Right kidney (tissue), 9 donors: ENCODE data around the gene C21orf58.
"Not testable (repeated sequence)": the region's sequence is repeated elsewhere in the genome, so short reads cannot be mapped to it uniquely, and the experiment has no call there.

ENCODE experiments used
- DNase-seq: peaks from one replicate; pipeline ENCODE4 v3.0.0-alpha.2; 2016
- long read RNA-seq, 8 donors: transcript quantifications; one replicate each; lab custom pipeline, GENCODE V29; 2026

Gene C21orf58
- long read RNA-seq, donor 1, partial matches to known transcripts = 10 of 10 reads
- long read RNA-seq, donor 1, other reads (novel, unspliced or antisense) = 0 of 10 reads
- long read RNA-seq, donor 2 = 0 reads
- long read RNA-seq, donor 3 = 0 reads
- long read RNA-seq, donor 4 = 0 reads
- long read RNA-seq, donor 5, partial matches to known transcripts = 30 of 30 reads
- long read RNA-seq, donor 5, other reads (novel, unspliced or antisense) = 0 of 30 reads
- long read RNA-seq, donor 6, partial matches to known transcripts = 8 of 8 reads
- long read RNA-seq, donor 6, other reads (novel, unspliced or antisense) = 0 of 8 reads
- long read RNA-seq, donor 7 = 0 reads
- long read RNA-seq, donor 8, partial matches to known transcripts = 5 of 5 reads
- long read RNA-seq, donor 8, other reads (novel, unspliced or antisense) = 0 of 5 reads

GRCh38 chr21:46323710-46324389 is at the start of gene C21orf58, which contains the start of gene PCNT:
Gene C21orf58 (minus strand): TSS chr21:46323870. CDS start chr21:46322738, 1,132 bp downstream.
Gene PCNT (plus strand): TSS chr21:46324156. CDS start chr21:46324229, 73 bp downstream.
- peak; percentile 89 for DNase-seq

DNA sequence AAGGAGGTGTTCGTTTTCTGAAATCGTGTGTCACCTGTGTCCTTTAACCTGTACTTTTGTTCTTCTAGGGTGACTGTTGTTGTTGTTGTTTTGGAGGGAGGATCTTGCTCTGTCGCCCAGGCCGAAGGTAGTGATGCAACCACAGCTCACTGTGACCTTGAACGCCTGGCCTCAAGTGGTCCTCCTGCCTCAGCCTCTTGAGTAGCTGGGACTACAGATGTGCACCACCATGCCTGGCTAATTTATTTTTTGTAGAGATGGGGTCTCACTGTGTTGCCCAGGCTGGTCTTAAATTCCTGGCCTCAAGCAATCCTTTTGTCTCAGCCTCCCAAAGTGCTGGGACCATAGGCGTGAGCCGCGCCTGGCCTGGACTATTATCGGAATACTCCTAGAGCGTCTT is 49.3 kb upstream of the C21orf58 start:
- not testable (repeated sequence) for DNase-seq

- no peak for DNase-seq
Measured at GRCh38 chr21:46372014-46372485, 48.4 kb upstream of the C21orf58 start.

DNA sequence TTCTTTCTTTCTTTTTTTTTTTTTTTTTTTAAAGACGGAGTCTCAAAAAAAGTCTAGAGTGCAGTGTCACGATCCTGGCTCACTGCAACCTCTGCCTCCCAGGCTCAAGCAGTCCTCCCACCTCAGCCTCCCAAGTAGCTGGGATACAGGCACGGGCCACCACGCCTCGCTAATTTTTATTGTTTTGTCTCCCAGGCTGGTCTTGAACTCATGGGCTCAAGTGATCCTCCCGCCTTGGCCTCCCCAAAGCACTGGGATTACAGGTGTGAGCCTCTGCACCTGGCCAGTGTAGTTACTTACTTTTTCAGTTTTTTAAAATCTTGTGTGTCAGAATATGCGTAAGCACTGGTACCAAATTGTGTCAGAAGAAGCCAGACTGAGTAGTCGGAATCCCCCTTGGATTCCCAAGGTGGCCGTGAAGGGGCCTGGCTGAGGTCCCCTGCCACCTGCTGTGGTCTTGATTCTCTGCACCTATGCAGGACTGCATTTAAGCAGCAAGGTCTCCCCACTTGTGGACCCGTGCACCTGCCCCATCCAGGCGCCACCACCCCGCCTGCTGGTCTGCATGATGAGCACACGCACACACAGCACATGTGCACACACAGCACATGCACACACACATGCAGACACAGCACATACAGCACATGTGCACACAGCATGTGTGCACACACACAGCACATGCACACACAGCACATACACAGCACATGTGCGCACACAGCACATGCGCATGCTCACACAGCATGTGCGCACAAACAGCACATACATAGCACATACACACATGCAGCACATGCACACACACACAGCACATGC is 47.7 kb upstream of the C21orf58 start:
- DNase-seq = no peak

DNA sequence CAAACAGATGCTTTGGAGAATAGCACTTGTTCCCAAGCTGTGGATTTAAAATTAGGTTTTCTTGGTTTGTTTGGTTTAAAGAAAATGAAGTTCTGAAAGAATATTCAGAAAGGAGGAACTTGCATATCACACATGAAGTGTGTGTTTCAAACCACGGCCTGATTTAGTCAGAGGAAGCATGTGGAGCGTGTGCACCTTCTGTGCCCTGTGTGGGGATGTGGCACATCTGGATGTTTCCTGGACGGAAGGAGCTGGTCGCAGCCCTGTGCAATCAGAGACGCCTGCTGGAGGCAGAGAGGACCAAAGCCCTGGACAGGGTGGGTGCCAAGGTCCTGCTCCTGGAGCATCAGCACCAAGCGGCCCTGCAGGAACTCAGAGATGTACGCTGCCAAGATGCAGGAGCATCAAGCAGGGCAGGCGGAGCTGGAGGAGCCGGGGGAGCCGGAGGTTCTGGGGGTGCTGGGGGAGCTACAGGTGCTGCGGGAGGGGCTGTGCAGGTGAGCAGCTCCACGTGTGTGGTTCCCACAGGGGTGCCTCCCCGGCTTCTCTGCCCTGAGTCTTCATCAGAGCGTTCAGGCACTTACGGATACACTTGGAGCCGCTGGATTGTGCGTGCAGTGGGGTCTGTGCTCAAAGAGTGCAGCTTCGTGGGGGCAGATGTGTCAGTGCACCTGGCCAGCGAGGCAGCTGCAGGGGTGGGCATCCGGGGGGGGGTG is 46.0 kb upstream of the C21orf58 start:
- DNase-seq = no peak

GRCh38 chr21:46368533-46369285 is 45.0 kb upstream of the C21orf58 start:
- DNase-seq = no peak

DNA sequence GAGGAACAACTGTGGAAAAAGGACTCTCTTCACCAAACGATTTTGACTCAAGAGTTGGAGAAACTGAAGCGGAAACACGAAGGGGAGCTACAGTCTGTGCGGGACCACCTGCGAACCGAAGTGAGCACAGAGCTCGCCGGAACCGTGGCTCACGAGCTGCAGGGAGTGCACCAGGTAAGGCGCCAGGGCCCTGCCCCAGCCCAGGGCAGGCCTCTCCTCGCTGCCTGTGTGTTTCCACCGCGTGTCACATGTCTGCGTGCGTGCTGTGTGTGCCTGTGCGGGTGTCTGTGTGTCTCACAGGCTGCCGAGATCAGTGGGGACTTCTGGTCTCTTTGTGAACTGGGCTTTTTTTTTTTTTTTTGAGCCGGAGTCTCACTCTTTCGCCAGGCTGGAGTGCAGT is 43.3 kb upstream of the C21orf58 start:
- no peak for DNase-seq

DNA sequence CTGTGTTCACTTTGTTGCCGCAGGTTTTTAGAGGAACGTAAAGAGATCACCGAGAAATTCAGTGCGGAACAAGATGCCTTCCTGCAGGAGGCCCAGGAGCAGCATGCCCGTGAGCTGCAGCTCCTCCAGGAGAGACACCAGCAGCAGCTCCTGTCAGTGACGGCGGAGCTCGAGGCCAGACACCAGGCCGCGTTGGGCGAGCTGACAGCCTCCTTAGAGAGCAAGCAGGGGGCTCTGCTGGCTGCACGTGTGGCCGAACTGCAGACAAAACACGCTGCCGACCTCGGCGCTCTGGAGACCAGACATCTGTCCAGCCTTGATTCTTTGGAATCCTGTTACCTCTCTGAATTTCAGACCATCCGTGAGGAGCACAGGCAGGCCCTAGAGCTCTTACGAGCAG is 42.9 kb upstream of the C21orf58 start:
- DNase-seq = no peak

DNA sequence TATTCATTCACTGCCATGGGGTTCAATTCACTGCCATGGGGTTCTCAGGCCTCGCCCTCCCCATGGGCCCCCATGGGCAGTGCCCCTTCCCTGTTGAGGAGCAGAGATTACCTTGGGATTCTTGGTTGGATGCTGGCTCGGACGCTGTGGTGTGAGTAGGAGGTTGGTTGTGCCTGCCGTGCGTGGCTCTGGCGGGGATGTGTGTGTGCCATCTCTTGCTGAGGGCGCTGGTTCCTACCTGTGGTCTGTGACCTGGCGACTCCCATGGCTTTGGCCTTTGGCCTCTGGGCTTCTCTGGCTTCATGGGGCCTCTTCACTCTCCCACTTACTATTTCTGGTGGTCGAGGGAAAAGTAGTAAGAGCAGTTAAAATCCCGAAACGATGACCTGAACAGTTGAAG is 42.4 kb upstream of the C21orf58 start:
- no peak for DNase-seq

- no peak for DNase-seq
Measured at GRCh38 chr21:46363698-46364097, 40.0 kb upstream of the C21orf58 start.

GRCh38 chr21:46362946-46363345 is 39.3 kb upstream of the C21orf58 start:
- no peak for DNase-seq

GRCh38 chr21:46361935-46362334 is 38.3 kb upstream of the C21orf58 start:
- DNase-seq = peak; percentile 50

DNA sequence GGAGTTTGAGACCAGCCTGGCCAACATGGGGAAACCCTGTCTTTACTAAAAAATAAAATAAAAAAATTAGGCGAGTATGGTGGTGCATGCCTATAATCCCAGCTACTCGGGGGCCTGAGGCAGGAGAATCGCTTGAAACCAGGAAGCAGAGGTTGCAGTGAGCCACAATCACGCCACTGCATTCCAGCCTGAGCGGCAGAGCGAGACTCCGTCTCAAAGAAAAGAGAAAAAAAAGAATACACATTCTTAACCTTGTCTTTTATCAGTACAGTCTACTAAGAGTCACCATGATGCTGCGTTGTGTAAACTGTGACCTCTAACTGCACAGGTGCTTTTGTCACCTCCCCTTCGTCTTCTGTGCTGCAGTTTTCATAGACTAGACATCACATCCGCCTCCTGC is 37.5 kb upstream of the C21orf58 start:
- DNase-seq = peak; percentile 19

DNA sequence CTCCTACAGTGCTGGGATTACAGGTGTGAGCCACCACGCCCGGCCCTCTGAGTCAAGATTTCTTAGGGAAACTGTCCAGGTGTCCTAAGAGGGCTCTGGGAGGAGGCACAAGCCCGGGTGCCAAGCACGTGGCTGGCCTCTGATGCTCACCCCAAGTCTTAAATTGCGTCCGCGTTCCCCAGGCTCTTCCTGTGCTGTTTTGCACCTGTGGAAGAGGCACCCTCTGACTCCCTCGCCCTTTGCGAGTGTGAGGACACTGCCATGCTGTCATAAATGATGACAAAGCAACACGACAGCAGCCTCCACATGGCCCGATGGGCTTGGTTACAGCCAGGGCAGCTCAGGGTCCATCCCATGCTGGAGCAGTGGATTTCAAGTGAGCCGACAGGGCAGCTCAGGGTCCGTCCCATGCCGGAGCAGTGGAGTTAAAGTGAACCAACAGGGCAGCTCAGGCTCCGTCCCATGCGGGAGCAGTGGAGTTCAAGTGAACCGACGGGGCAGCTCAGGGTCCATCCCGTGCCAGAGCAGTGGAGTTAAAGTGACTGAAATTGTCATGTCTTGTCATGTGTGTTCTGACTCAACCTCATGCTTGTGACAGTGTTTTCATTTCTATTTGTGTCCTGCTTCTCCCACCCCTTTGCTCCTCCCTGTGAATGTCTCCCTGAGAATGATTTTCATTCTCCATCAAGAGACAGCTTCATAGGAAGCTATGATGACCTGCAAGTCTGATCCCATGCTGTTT is 34.2 kb upstream of the C21orf58 start:
- DNase-seq = no peak

DNA sequence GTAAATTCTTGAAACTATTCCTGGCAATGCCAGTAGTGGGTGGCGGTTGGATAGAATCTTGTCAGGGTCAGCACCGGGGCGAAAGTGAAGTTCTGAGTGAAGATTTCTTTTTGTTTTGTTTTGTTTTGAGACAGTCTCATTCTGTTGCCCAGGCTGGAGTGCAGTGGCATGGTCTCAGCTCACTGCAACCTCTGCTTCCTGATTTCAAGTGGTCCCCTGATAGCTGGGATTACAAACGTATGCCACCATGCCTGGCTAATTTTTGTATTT is 33.6 kb upstream of the C21orf58 start:
- no peak for DNase-seq

DNA sequence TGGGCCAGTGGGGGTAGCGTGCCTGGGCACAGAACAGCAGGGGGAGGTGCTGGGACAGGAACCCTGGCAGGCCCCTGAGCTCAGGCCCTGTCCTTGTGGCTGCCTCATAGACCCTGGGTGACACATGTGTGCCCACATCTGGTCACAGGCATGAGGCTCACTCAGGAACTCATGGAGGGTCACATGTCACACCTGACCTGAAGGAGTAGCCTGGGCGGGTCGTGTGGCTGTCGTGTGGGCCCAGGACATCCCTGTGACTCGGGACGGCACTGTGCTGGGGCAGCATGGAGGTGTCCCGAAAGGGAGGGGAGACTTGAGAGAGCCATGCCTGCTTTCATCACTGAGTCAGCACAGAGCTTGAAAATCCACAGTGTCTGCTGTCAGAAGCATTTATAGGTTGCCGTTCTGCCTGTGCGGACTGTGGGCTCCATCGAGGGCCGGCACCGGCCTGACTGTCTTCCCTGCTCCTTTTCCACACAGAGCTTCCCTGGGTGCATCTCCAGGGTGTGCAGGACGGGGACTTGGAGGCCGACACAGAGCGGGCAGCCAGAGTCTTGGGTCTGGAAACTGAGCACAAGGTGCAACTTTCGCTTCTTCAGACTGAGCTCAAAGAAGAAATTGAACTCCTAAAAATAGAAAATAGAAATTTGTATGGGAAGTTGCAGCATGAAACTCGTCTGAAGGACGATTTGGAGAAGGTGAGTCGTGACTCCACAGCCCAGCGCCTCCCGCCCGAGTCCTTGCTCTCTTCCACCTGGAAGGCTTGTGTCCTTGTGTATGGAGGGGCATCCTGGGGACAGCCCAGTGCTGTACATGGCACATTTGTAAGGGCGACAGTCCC is 33.0 kb upstream of the C21orf58 start:
- DNase-seq = no peak

- DNase-seq = no peak
Measured at GRCh38 chr21:46356005-46356338, 32.3 kb upstream of the C21orf58 start.

DNA sequence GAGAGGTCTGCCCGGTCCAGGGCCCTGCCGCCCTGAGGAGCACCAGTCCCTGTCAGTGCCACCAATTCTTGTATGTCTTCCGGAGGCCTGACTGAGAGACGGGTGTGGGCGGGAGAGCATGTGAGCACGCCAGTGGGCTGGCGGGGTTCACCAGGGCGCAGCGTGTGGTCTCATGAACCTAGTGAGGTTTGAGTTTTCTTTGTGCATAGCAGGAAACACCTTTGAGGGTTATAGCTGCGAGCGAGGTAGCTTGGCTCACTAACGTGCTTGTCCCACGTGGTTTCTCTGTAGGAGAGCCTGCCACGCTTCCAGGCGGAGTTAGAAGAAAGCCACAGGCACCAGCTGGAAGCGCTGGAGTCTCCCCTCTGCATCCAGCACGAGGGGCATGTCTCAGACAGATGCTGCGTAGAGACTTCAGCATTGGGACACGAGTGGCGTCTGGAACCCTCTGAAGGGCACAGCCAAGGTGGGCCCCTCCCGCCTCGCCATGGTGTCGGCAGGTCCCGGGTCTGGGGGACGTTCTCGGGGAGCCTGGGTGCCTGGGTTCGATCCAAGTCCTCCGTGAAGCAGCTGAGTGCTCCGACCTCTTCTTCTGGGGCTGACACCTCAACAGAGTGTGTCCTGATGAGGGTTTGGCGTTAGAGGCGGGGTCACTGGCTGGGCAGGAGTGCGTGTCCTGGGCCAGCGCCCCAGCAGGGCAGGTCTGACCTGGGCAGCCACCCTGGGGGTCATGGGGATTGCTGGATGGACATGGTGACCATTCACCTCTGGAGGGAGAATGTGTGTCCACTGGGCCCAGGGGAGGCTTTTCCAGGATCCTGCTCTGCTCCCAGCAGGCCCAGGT is 31.7 kb upstream of the C21orf58 start:
- DNase-seq = no peak

GRCh38 chr21:46354518-46354917 is 30.8 kb upstream of the C21orf58 start:
- DNase-seq = no peak
